ENCODE data around the gene UBAP1L. TPM values are rescaled to one million over a fixed set of nuclear protein-coding genes. Genes with fewer than 3 reads are reported as not detected.

The UBAP1L gene
- total RNA-seq, 4 donors from 2014 or later = 3.0 to 8.7 (median 5.5) TPM

GRCh38 chr15:65062726-65063125 is 52.3 kb downstream of the UBAP1L start:
- DNase-seq = no peak
- Histone ChIP-seq H3K4me3 (no peak overlapping the region), H3K27me3 (peaks cover 0 to 7% of the 10 kb centered on the region in 2 donors), H3K27ac (peak overlapping the region in 2 of 4 donors; percentile 16 to 22), H3K9me3 (no peaks in the 10 kb centered on the region), H3K36me3 (no peaks in the 10 kb centered on the region), H3K4me1 (peaks cover 0 to 18% (median under 1%) of the 10 kb centered on the region in 4 donors)
- TF ChIP-seq POLR2A (IDR thresholded peaks at IDR 0.05) (no peak), CTCF (IDR thresholded peaks at IDR 0.05) (no peak)

- Histone ChIP-seq H3K36me3 (no peaks in the 10 kb centered on the region), H3K27ac (peak overlapping the region in 1 of 4 donors; percentile 22), H3K27me3 (peaks cover 0 to under 1% of the 10 kb centered on the region in 2 donors), H3K4me1 (peaks cover 0 to 12% (median 2%) of the 10 kb centered on the region in 4 donors), H3K4me3 (no peak overlapping the region), H3K9me3 (no peaks in the 10 kb centered on the region)
- TF ChIP-seq POLR2A (IDR thresholded peaks at IDR 0.05) (no peak), CTCF (IDR thresholded peaks at IDR 0.05) (no peak)
- no peak for DNase-seq
Measured at GRCh38 chr15:65062061-65062460, 52.9 kb downstream of the UBAP1L start.

GRCh38 chr15:65060641-65061397 is 54.2 kb downstream of the UBAP1L start:
- no peak for DNase-seq
- Histone ChIP-seq H3K27me3 (no peaks in the 10 kb centered on the region), H3K4me3 (no peak overlapping the region), H3K36me3 (no peaks in the 10 kb centered on the region), H3K9me3 (no peaks in the 10 kb centered on the region), H3K4me1 (peaks cover 0 to 21% (median 2%) of the 10 kb centered on the region in 4 donors), H3K27ac (peak overlapping the region in 2 of 4 donors; percentile 18 to 39)
- TF ChIP-seq CTCF (IDR thresholded peaks at IDR 0.05) = no peak
- TF ChIP-seq POLR2A (IDR thresholded peaks at IDR 0.05) = no peak

GRCh38 chr15:65059931-65060596 is 54.9 kb downstream of the UBAP1L start:
- peaks cover 3 to 29% (median 6%) of the 10 kb centered on the region in 4 donors for H3K4me1 ChIP-seq
- no peak overlapping the region for H3K4me3 ChIP-seq
- no peak for DNase-seq
- no peaks in the 10 kb centered on the region for H3K27me3 ChIP-seq
- H3K36me3 ChIP-seq = no peaks in the 10 kb centered on the region
- TF ChIP-seq CTCF (IDR thresholded peaks at IDR 0.05) = no peak
- no peak for TF ChIP-seq POLR2A (IDR thresholded peaks at IDR 0.05)
- H3K9me3 ChIP-seq = no peaks in the 10 kb centered on the region
- peak overlapping the region in 1 of 4 donors; percentile 35 for H3K27ac ChIP-seq

GRCh38 chr15:65059369-65059750 is 55.6 kb downstream of the UBAP1L start:
- Histone ChIP-seq H3K4me1 (peaks cover 4 to 36% (median 6%) of the 10 kb centered on the region in 4 donors), H3K27ac (peak overlapping the region in 1 of 4 donors; percentile 35)

More at GRCh38 chr15:65059369-65059750, 55.6 kb downstream of the UBAP1L start:
- TF ChIP-seq CTCF (IDR thresholded peaks at IDR 0.05) = no peak
- TF ChIP-seq POLR2A (IDR thresholded peaks at IDR 0.05) = no peak
- Histone ChIP-seq H3K9me3 (no peaks in the 10 kb centered on the region), H3K4me3 (no peak overlapping the region), H3K27me3 (no peaks in the 10 kb centered on the region), H3K36me3 (no peaks in the 10 kb centered on the region)
- no peak for DNase-seq

Data from Peyer's patch (tissue), 4 donors.